HEK293 (cell line): Measurements from ENCODE around the gene CLDN7.
A peak's percentile ranks its signal among the peaks of the same experiment; 100 is the strongest.

Experiments used
- ATF2 ChIP-seq: fragments of 450-650 bp; formaldehyde crosslinking; IDR thresholded peaks from 2 replicates; pipeline ENCODE4 v1.5.1; 2016; ENCODE audit warnings: missing biosample characterization, missing genetic modification characterization, low read depth
- ELK4 ChIP-seq: IDR thresholded peaks from 2 replicates; pipeline ENCODE4 v1.6.1; 2011; ENCODE audit warnings: mild to moderate bottlenecking, low read depth, low read length, borderline replicate concordance
- HIC1 ChIP-seq: fragments of 450-650 bp; formaldehyde crosslinking; IDR thresholded peaks from 2 replicates; pipeline ENCODE4 v1.5.1; 2016; ENCODE audit warnings: missing biosample characterization, missing genetic modification characterization
- KLF16 ChIP-seq: fragments of 450-650 bp; formaldehyde crosslinking; IDR thresholded peaks from 2 replicates; pipeline ENCODE4 v1.5.1; 2017; ENCODE audit warnings: missing biosample characterization, missing genetic modification characterization
- MYNN ChIP-seq: fragments of 450-650 bp; formaldehyde crosslinking; IDR thresholded peaks from 2 replicates; pipeline ENCODE4 v1.5.1; 2016; ENCODE audit warnings: missing biosample characterization, missing genetic modification characterization, borderline replicate concordance
- PRDM1 ChIP-seq: fragments of 450-650 bp; formaldehyde crosslinking; IDR thresholded peaks from 2 replicates; pipeline ENCODE4; 2016; ENCODE audit warnings: missing biosample characterization, missing genetic modification characterization
- PRDM10 ChIP-seq: fragments of 450-650 bp; formaldehyde crosslinking; IDR thresholded peaks from 2 replicates; pipeline ENCODE4 v1.5.1; 2016; ENCODE audit warnings: missing biosample characterization, missing genetic modification characterization
- SALL2 ChIP-seq: fragments of 450-650 bp; formaldehyde crosslinking; IDR thresholded peaks from 2 replicates; pipeline ENCODE4 v1.5.0; 2017; ENCODE audit warnings: missing biosample characterization, mild to moderate bottlenecking, missing genetic modification characterization, borderline replicate concordance
- SCRT2 ChIP-seq: fragments of 450-650 bp; formaldehyde crosslinking; IDR thresholded peaks from 2 replicates; pipeline ENCODE4 v1.5.1; 2016; ENCODE audit warnings: missing biosample characterization, missing genetic modification characterization
- SP2 ChIP-seq: fragments of 450-650 bp; formaldehyde crosslinking; IDR thresholded peaks from 2 replicates; pipeline ENCODE4 v1.5.1; 2016; ENCODE audit warnings: missing biosample characterization, missing genetic modification characterization
- ZBTB26 ChIP-seq: fragments of 450-650 bp; formaldehyde crosslinking; optimal IDR thresholded peaks from 2 replicates; pipeline ENCODE3; 2016; ENCODE audit warnings: missing biosample characterization, mild to moderate bottlenecking, missing genetic modification characterization
- ZEB2 ChIP-seq: fragments of 450-650 bp; formaldehyde crosslinking; IDR thresholded peaks from 2 replicates; pipeline ENCODE4 v1.5.1; 2016; ENCODE audit warnings: missing biosample characterization, missing genetic modification characterization
- ZNF10 ChIP-seq: fragments of 450-650 bp; formaldehyde crosslinking; IDR thresholded peaks from 2 replicates; pipeline ENCODE4 v1.5.1; 2017; ENCODE audit warnings: missing biosample characterization, missing genetic modification characterization
- ZNF140 ChIP-seq: fragments of 450-650 bp; formaldehyde crosslinking; IDR thresholded peaks from 2 replicates; pipeline ENCODE4 v1.5.1; 2016; ENCODE audit warnings: missing biosample characterization, missing genetic modification characterization
- ZNF16 ChIP-seq: fragments of 450-650 bp; formaldehyde crosslinking; IDR thresholded peaks from 2 replicates; pipeline ENCODE4 v1.5.1; 2016; ENCODE audit warnings: low read depth, missing biosample characterization, missing genetic modification characterization
- ZNF174 ChIP-seq: fragments of 450-650 bp; formaldehyde crosslinking; IDR thresholded peaks from 2 replicates; pipeline ENCODE4 v1.5.0; 2017; ENCODE audit warnings: missing biosample characterization, mild to moderate bottlenecking, missing genetic modification characterization
- ZNF23 ChIP-seq: fragments of 450-650 bp; formaldehyde crosslinking; IDR thresholded peaks from 2 replicates; pipeline ENCODE4 v1.5.1; 2016; ENCODE audit warnings: missing biosample characterization, missing genetic modification characterization, borderline replicate concordance
- ZNF311 ChIP-seq: fragments of 450-650 bp; formaldehyde crosslinking; IDR thresholded peaks from 2 replicates; pipeline ENCODE4 v1.5.1; 2017; ENCODE audit warnings: missing biosample characterization, missing genetic modification characterization, borderline replicate concordance
- ZNF398 ChIP-seq: fragments of 450-650 bp; formaldehyde crosslinking; IDR thresholded peaks from 2 replicates; pipeline ENCODE4 v1.5.1; 2017; ENCODE audit warnings: missing biosample characterization, missing genetic modification characterization
- ZNF501 ChIP-seq: fragments of 450-650 bp; formaldehyde crosslinking; IDR thresholded peaks from 2 replicates; pipeline ENCODE4 v1.5.1; 2016; ENCODE audit warnings: missing biosample characterization, missing genetic modification characterization
- ZNF530 ChIP-seq: fragments of 450-650 bp; formaldehyde crosslinking; IDR thresholded peaks from 2 replicates; pipeline ENCODE4 v1.5.1; 2016; ENCODE audit warnings: low read depth, missing biosample characterization, missing genetic modification characterization
- ZNF560 ChIP-seq: fragments of 450-650 bp; formaldehyde crosslinking; IDR thresholded peaks from 2 replicates; pipeline ENCODE4 v1.5.1; 2017; ENCODE audit warnings: missing biosample characterization, missing genetic modification characterization, borderline replicate concordance
- ZNF76 ChIP-seq: fragments of 450-650 bp; formaldehyde crosslinking; IDR thresholded peaks from 2 replicates; pipeline ENCODE4; 2016; ENCODE audit warnings: low read depth, missing biosample characterization, missing genetic modification characterization, borderline replicate concordance
- ZNF843 ChIP-seq: fragments of 450-650 bp; formaldehyde crosslinking; IDR thresholded peaks from 2 replicates; pipeline ENCODE4 v1.5.1; 2016; ENCODE audit warnings: missing biosample characterization, missing genetic modification characterization
- ZSCAN18 ChIP-seq: fragments of 450-650 bp; formaldehyde crosslinking; IDR thresholded peaks from 2 replicates; pipeline ENCODE4 v1.5.1; 2016; ENCODE audit warnings: missing biosample characterization, missing genetic modification characterization
- ZSCAN23 ChIP-seq: fragments of 450-650 bp; formaldehyde crosslinking; IDR thresholded peaks from 2 replicates; pipeline ENCODE4 v1.5.1; 2016; ENCODE audit warnings: missing biosample characterization, missing genetic modification characterization

Gene CLDN7

GRCh38 chr17:7308625-7309433, 46.6 kb upstream of the CLDN7 start (continued):
- no peak for TF ChIP-seq ZBTB26 (tag by site-specific recombination)
- no peak for TF ChIP-seq ZNF560 (tag by site-specific recombination)
- no peak for TF ChIP-seq KLF16 (tag by site-specific recombination)
- TF ChIP-seq HIC1, result no peak
- peak; percentile 99 for TF ChIP-seq PRDM10
- no peak for TF ChIP-seq ZNF23 (tag by site-specific recombination)
- TF ChIP-seq ZNF140 (tag by site-specific recombination), result no peak
- TF ChIP-seq ZNF76 (tag by site-specific recombination), result peak; percentile 88
- TF ChIP-seq ZNF311 (tag by site-specific recombination), result no peak
- TF ChIP-seq ATF2 (tag by site-specific recombination), result no peak
- 0 out of 2 replicates have a peak, but pooled peaks have one; percentile 49 for TF ChIP-seq ZEB2 (tag by site-specific recombination)
- no peak for TF ChIP-seq SALL2 (tag by site-specific recombination)
- no peak for TF ChIP-seq ZNF16 (tag by site-specific recombination)
- no peak for TF ChIP-seq MYNN (tag by site-specific recombination)
- peak; percentile 98 for TF ChIP-seq PRDM1
- no peak for TF ChIP-seq ZSCAN18
- no peak for TF ChIP-seq ELK4
- no peak for TF ChIP-seq ZNF843 (tag by site-specific recombination)
- TF ChIP-seq ZNF398 (tag by site-specific recombination), result peak; percentile 87
- TF ChIP-seq ZNF530 (tag by site-specific recombination), result no peak
- peak; percentile 89 for TF ChIP-seq SCRT2 (tag by site-specific recombination)
- no peak for TF ChIP-seq ZNF10 (tag by site-specific recombination)
- no peak for TF ChIP-seq ZNF174
- no peak for TF ChIP-seq ZSCAN23 (tag by site-specific recombination)
- no peak for TF ChIP-seq ZNF501 (tag by site-specific recombination)
- TF ChIP-seq SP2 (tag by site-specific recombination), result peak; percentile 74
